ENCODE results near the gene BLOC1S3.

DNA sequence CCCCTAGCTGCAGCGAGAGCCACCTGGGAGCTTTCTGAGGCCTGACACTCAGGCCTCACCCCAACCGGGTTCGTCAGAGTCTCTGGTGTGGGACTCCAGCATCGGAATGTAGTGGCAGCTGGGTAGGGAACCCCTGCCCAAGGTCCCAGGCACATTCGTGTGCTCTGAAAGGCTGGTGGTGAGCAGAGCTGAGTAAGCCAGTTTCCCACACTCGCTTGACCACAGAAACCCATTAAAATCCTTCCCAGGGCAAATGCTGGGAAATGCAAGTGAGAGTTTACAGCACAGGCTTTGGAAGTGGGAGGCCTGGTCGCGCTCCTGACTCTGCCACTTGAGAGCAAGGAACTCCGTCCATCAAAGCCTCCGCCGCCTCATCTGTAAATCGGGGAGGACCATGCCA is 4.8 kb upstream of the BLOC1S3 start:
- TF ChIP-seq ZSCAN9 (CRISPR knock-in tag; IDR thresholded peaks at IDR 0.05; ENCODE audit: borderline replicate concordance): no peak
- TF ChIP-seq BHLHE40 (IDR thresholded peaks at IDR 0.05; ENCODE audit: low read length): no peak
- no peak for TF ChIP-seq ESRRA (CRISPR knock-in tag; IDR thresholded peaks at IDR 0.05; ENCODE audit: low read depth)
- TF ChIP-seq CEBPB (IDR thresholded peaks at IDR 0.05; ENCODE audit: borderline replicate concordance, low read depth, low read length): no peak
- TF ChIP-seq CHD4 (IDR thresholded peaks at IDR 0.05; ENCODE audit: borderline replicate concordance, low read length): no peak
- TF ChIP-seq, protein P1, sequence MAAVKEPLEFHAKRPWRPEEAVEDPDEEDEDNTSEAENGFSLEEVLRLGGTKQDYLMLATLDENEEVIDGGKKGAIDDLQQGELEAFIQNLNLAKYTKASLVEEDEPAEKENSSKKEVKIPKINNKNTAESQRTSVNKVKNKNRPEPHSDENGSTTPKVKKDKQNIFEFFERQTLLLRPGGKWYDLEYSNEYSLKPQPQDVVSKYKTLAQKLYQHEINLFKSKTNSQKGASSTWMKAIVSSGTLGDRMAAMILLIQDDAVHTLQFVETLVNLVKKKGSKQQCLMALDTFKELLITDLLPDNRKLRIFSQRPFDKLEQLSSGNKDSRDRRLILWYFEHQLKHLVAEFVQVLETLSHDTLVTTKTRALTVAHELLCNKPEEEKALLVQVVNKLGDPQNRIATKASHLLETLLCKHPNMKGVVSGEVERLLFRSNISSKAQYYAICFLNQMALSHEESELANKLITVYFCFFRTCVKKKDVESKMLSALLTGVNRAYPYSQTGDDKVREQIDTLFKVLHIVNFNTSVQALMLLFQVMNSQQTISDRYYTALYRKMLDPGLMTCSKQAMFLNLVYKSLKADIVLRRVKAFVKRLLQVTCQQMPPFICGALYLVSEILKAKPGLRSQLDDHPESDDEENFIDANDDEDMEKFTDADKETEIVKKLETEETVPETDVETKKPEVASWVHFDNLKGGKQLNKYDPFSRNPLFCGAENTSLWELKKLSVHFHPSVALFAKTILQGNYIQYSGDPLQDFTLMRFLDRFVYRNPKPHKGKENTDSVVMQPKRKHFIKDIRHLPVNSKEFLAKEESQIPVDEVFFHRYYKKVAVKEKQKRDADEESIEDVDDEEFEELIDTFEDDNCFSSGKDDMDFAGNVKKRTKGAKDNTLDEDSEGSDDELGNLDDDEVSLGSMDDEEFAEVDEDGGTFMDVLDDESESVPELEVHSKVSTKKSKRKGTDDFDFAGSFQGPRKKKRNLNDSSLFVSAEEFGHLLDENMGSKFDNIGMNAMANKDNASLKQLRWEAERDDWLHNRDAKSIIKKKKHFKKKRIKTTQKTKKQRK (IDR thresholded peaks at IDR 0.05; ENCODE audit: low read length): no peak
- no peak for TF ChIP-seq KLF15 (CRISPR knock-in tag; IDR thresholded peaks at IDR 0.05; ENCODE audit: borderline replicate concordance)

Data from HepG2 (cell line).